Endothelial cell of umbilical vein (primary cell): ENCODE data around the gene TCF25. TPM values are rescaled to one million over a fixed set of nuclear protein-coding genes. Genes with fewer than 3 reads are reported as not detected.

ENCODE experiments used
- BruUV-seq: library from RNA; stranded (reverse); fragments of 400-500 nt; replicated peaks from 2 replicates; lab custom pipeline; 2021; lab: Mats Ljungman, UMichigan
- CTCF ChIA-PET: fragments of 300-600, 350-600 bp; sonication (Branson Sonifier 250); formaldehyde crosslinking; loops from one replicate; lab custom pipeline; 2021; ENCODE audit warnings: antibody characterized with exemption, inconsistent platforms; lab: Charles Lee
- POLR2A ChIA-PET: fragments of 300-600, 350-600 bp; sonication (Branson Sonifier 250); formaldehyde crosslinking; loops from one replicate; lab custom pipeline; 2021; ENCODE audit warnings: antibody characterized with exemption, inconsistent platforms; lab: Charles Lee
- DNase-seq: peaks from one replicate; pipeline ENCODE4 v3.0.0-alpha.2; 2011; ENCODE audit warnings: low read depth, low spot score
- FAIRE-seq: peaks from 2 replicates; lab custom pipeline; 2011; peaks lifted over from hg19 to GRCh38; lab: Jason Lieb, UNC
- H2AFZ ChIP-seq: 2 replicates; pipeline ENCODE4 v1.6.0; 2012; ENCODE audit warnings: low read depth, low read length, control low read depth, inconsistent platforms
- H3K27ac ChIP-seq: 2 replicates; pipeline ENCODE4 v1.5.1; 2011; ENCODE audit warnings: low read depth, mild to moderate bottlenecking, control low read depth, low read length, moderate library complexity; ENCODE audit not compliant: insufficient read depth
- H3K27me3 ChIP-seq, 2 experiments: 2 replicates each; pipeline versions ENCODE4 v1.6.0 to v1.6.1; 2011; ENCODE audit warnings: low read length in 2 of 2, mixed read lengths in 1 of 2; ENCODE audit not compliant: control insufficient read depth in 2 of 2, insufficient read depth in 2 of 2
- H3K36me3 ChIP-seq, 2 experiments: 2 replicates in 1 of 2; 3 replicates in 1 of 2; pipeline ENCODE4 v1.5.1; 2011; ENCODE audit warnings: low read length in 2 of 2, mild to moderate bottlenecking in 1 of 2, moderate library complexity in 1 of 2; ENCODE audit not compliant: control insufficient read depth in 2 of 2, insufficient read depth in 2 of 2; ENCODE audit errors: extremely low read depth in 1 of 2
- H3K4me1 ChIP-seq: 3 replicates; pipeline ENCODE4 v1.5.1; 2011; ENCODE audit warnings: mild to moderate bottlenecking, low read length; ENCODE audit not compliant: control insufficient read depth, insufficient read depth; ENCODE audit errors: extremely low read depth
- H3K4me2 ChIP-seq: 2 replicates; pipeline ENCODE4 v1.6.1; 2011; ENCODE audit warnings: low read length, control low read depth, mixed read lengths; ENCODE audit not compliant: insufficient read depth
- H3K4me3 ChIP-seq, 3 experiments: fragments of 200-600 bp in 1 of 3; sonication (generic), shearing (Covaris generic) in 1 of 3; replicated peaks in 1 of 3; 2 replicates each; pipeline ENCODE4 v1.5.1; 2011 to 2016; ENCODE audit warnings: control low read depth in 3 of 3, low read length in 3 of 3, mild to moderate bottlenecking in 2 of 3, inconsistent platforms in 1 of 3, low read depth in 1 of 3, moderate library complexity in 1 of 3; ENCODE audit not compliant: insufficient read depth in 1 of 3
- H3K79me2 ChIP-seq: 2 replicates; pipeline ENCODE4 v1.6.0; 2012; ENCODE audit warnings: low read length, inconsistent platforms; ENCODE audit not compliant: control insufficient read depth, insufficient read depth
- H3K9ac ChIP-seq: replicated peaks from 2 replicates; pipeline ENCODE3; 2011; ENCODE audit warnings: low read length, control low read depth; ENCODE audit not compliant: insufficient read depth; ENCODE audit errors: extremely low read depth
- H3K9me1 ChIP-seq: replicated peaks from 3 replicates; pipeline ENCODE4 v1.6.0; 2011; ENCODE audit warnings: mild to moderate bottlenecking, low read length; ENCODE audit not compliant: control insufficient read depth, insufficient read depth; ENCODE audit errors: extremely low read depth
- H3K9me3 ChIP-seq: replicated peaks from 2 replicates; pipeline ENCODE4 v1.5.1; 2012; ENCODE audit warnings: low read length, inconsistent platforms; ENCODE audit not compliant: control insufficient read depth, insufficient read depth
- H4K20me1 ChIP-seq: replicated peaks from 2 replicates; pipeline ENCODE3; 2011; ENCODE audit warnings: mild to moderate bottlenecking, low read length; ENCODE audit not compliant: control insufficient read depth, insufficient read depth; ENCODE audit errors: extremely low read depth
- CTCF ChIP-seq, 2 donors: IDR thresholded peaks; 1 replicate in 1 of 2; 2 replicates in 1 of 2; pipeline ENCODE4 v1.5.1; 2011; ENCODE audit warnings: low read length in 2 of 2, mild to moderate bottlenecking in 2 of 2, moderate library complexity in 2 of 2, control low read depth in 1 of 2, inconsistent platforms in 1 of 2, low read depth in 1 of 2; ENCODE audit not compliant: insufficient read depth in 1 of 2; ENCODE audit errors: extremely low read depth in 1 of 2
- FOS ChIP-seq: IDR thresholded peaks from 2 replicates; pipeline ENCODE4 v1.6.1; 2011; ENCODE audit warnings: mild to moderate bottlenecking, low read length, moderate library complexity, borderline replicate concordance; ENCODE audit not compliant: insufficient read depth
- MAX ChIP-seq: IDR thresholded peaks from 2 replicates; pipeline ENCODE4 v1.6.1; 2011; ENCODE audit not compliant: insufficient read depth, insufficient read length
- MYC ChIP-seq: IDR thresholded peaks from one replicate; pipeline ENCODE4 v1.6.1; 2011; ENCODE audit warnings: mild to moderate bottlenecking, low read depth, low read length
- POLR2A ChIP-seq: IDR thresholded peaks from 2 replicates; pipeline ENCODE4 v1.6.1; 2012; ENCODE audit warnings: low read depth, mild to moderate bottlenecking, control low read depth, low read length
- POLR2AphosphoS5 ChIP-seq: IDR thresholded peaks from 2 replicates; pipeline ENCODE4 v1.6.1; 2012; ENCODE audit warnings: low read depth, mild to moderate bottlenecking, control low read depth, low read length, moderate library complexity; ENCODE audit not compliant: insufficient read depth
- dilution Hi-C: fragments of 300-500 bp; cut with MboI; formaldehyde crosslinking; loops from one replicate; pipeline ENCODE4 v1.15.0; 2019; ENCODE audit warnings: low sequenced_read_pairs; ENCODE audit not compliant: extremely low pct_ligation_motif_present
- intact Hi-C: fragments of 100-400 bp; cut with micrococcal nuclease; formaldehyde crosslinking; loops from one replicate; pipeline ENCODE4 v1.10.0; 2022
- polyA plus RNA-seq, 4 experiments: library from polyadenylated mRNA; depleted of rRNA in 3 of 4; stranded (reverse) in 3 of 4; unstranded in 1 of 4; fragments of >200 nt; gene quantifications; 2 replicates each; pipeline versions ENCODE4 v1.2.1 to v1.2.3, GENCODE V29; 2011 to 2012; ENCODE audit warnings: missing spikeins in 1 of 4
- total RNA-seq: library from RNA; stranded (reverse); gene quantifications from 2 replicates; pipeline ENCODE4 v1.2.3, GENCODE V29; 2021

The TCF25 gene
- total and polyA plus RNA-seq, 2 donors (not counting 3 experiments of a cell fraction or from before 2014, with no cell fraction given) = 193 to 234 TPM

- H3K4me1 ChIP-seq = peaks cover under 1% of the 10 kb centered on the region
- H3K4me3 ChIP-seq = no peak overlapping the region
- no peaks in the 10 kb centered on the region for H3K9me1 ChIP-seq
- H3K27ac ChIP-seq = no peak overlapping the region
- ChIA-PET POLR2A (no interaction called here), CTCF (no interaction called here)
- H3K36me3 ChIP-seq = peaks cover 10 to 52% of the 10 kb centered on the region in 2 experiments
- H3K4me2 ChIP-seq = no peak overlapping the region
- no peaks in the 10 kb centered on the region for H3K9me3 ChIP-seq
- TF ChIP-seq POLR2AphosphoS5 = peak; percentile 23
- TF ChIP-seq FOS = no peak
- no peaks in the 10 kb centered on the region for H3K79me2 ChIP-seq
- no peaks in the 10 kb centered on the region for H3K27me3 ChIP-seq
- H3K9ac ChIP-seq = no peak overlapping the region
- FAIRE-seq (no peak), DNase-seq (no peak)
- intact Hi-C loops = no loop called here
- no TSS peak for BruUV-seq
- no peak overlapping the region for H2AFZ ChIP-seq
- dilution Hi-C loops = no loop called here
- H4K20me1 ChIP-seq = no peaks in the 10 kb centered on the region
Measured at GRCh38 chr16:89904606-89905510, 31.5 kb downstream of the TCF25 start.

GRCh38 chr16:89905511-89906139 lies 32.2 kb downstream of the TCF25 start:
- no peaks in the 10 kb centered on the region for H4K20me1 ChIP-seq
- intact Hi-C loops = no loop called here
- dilution Hi-C loops = no loop called here

More at GRCh38 chr16:89905511-89906139, 32.2 kb downstream of the TCF25 start:
- H3K9me3 ChIP-seq = no peaks in the 10 kb centered on the region
- no peak overlapping the region for H3K4me3 ChIP-seq
- no peaks in the 10 kb centered on the region for H3K9me1 ChIP-seq
- no TSS peak for BruUV-seq
- no peak overlapping the region for H3K9ac ChIP-seq
- H3K4me1 ChIP-seq = peaks cover 3% of the 10 kb centered on the region
- no peak for FAIRE-seq
- peaks cover 11 to 45% of the 10 kb centered on the region in 2 experiments for H3K36me3 ChIP-seq
- no peak overlapping the region for H3K4me2 ChIP-seq
- ChIA-PET CTCF (no interaction called here), POLR2A (interaction anchor here (3.6 kb wide), 1 partner anchor 17 kb away, joined by 21 read pairs; the partner anchor contains the start of gene TUBB3)
- H2AFZ ChIP-seq = no peak overlapping the region
- no peak for DNase-seq
- TF ChIP-seq MYC (no peak), POLR2A (peak; percentile 12), FOS (no peak), CTCF (IDR thresholded peaks at IDR 0.05; ENCODE audit: extremely low read depth in 1 of 2, insufficient read depth in 1 of 2, low read depth in 1 of 2, low read length in 2 of 2) (no peak), MAX (no peak)
- H3K27me3 ChIP-seq = no peaks in the 10 kb centered on the region
- H3K27ac ChIP-seq = no peak overlapping the region
- no peaks in the 10 kb centered on the region for H3K79me2 ChIP-seq
